ENCODE results near the gene TRIP12. TPM values are rescaled to one million over a fixed set of nuclear protein-coding genes. Genes with fewer than 3 reads are reported as not detected.

Gene TRIP12
- total RNA-seq, 1 experiment from 2014 or later: 175 TPM

DNA sequence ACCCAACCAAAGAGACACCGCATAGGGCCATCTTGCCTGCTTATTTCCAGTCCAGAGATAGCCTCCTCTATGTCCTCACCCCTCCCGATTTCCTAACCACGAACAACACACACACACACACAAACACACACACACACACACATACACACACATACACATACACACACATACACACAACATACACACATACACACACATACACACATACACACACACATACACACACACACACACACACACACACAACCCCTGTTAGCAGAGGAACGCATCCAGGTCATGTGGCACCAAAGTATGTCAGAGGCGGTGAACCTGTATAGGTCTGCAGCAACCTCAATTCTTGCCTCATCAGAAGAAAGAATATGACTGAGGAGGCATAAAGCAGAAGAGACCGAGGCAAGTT is 188.9 kb downstream of the TRIP12 start:
- H3K9me3 ChIP-seq (ENCODE audit: control insufficient read depth in 1 of 2, insufficient read depth in 1 of 2, low read depth in 1 of 2, low read length in 2 of 2): peaks cover 0 to 6% of the 10 kb centered on the region in 2 experiments; a peak in 1 of 4 replicates
- intact Hi-C loops (cut with micrococcal nuclease): no loop called here
- no peaks in the 10 kb centered on the region for H3K79me2 ChIP-seq (ENCODE audit: insufficient read depth, low read length)
- H2AFZ ChIP-seq (ENCODE audit: low read depth, low read length, poor library complexity, severe bottlenecking): no peak overlapping the region
- no peaks in the 10 kb centered on the region for H3K36me3 ChIP-seq (ENCODE audit: control insufficient read depth in 1 of 2, insufficient read depth in 2 of 2, low read length in 2 of 2)
- H4K20me1 ChIP-seq (ENCODE audit: insufficient read depth): no peaks in the 10 kb centered on the region
- no peak overlapping the region for H3K9ac ChIP-seq (ENCODE audit: low read length)
- peaks cover 3% of the 10 kb centered on the region; the same call in 1 of the 2 replicates for H3K27me3 ChIP-seq (ENCODE audit: insufficient read depth, low read length)
- no peaks in the 10 kb centered on the region for H3K4me1 ChIP-seq (ENCODE audit: control insufficient read depth in 1 of 2, insufficient read depth in 2 of 2, low read length in 2 of 2)
- BruUV-seq (replicated peaks): no TSS peak
- ChIA-PET CTCF (no interaction called here), POLR2A (no interaction called here), RAD21 (ENCODE audit: low non-redundant PET in 1 of 2, low total read pairs in 2 of 2, uncharacterized antibody in 2 of 2, unreplicated experiment in 2 of 2) (no interaction called here)
- no peak overlapping the region for H3K27ac ChIP-seq (ENCODE audit: low read depth, low read length)
- DNase-seq (ENCODE audit: low read depth, low spot score) (no peak), ATAC-seq (no peak)
- H3K4me2 ChIP-seq (ENCODE audit: low read length): no peak overlapping the region
- no peak overlapping the region for H3K4me3 ChIP-seq (replicated peaks in 1 of 2; ENCODE audit: low read depth in 1 of 2, low read length in 2 of 2)
- TF ChIP-seq, protein P1, sequence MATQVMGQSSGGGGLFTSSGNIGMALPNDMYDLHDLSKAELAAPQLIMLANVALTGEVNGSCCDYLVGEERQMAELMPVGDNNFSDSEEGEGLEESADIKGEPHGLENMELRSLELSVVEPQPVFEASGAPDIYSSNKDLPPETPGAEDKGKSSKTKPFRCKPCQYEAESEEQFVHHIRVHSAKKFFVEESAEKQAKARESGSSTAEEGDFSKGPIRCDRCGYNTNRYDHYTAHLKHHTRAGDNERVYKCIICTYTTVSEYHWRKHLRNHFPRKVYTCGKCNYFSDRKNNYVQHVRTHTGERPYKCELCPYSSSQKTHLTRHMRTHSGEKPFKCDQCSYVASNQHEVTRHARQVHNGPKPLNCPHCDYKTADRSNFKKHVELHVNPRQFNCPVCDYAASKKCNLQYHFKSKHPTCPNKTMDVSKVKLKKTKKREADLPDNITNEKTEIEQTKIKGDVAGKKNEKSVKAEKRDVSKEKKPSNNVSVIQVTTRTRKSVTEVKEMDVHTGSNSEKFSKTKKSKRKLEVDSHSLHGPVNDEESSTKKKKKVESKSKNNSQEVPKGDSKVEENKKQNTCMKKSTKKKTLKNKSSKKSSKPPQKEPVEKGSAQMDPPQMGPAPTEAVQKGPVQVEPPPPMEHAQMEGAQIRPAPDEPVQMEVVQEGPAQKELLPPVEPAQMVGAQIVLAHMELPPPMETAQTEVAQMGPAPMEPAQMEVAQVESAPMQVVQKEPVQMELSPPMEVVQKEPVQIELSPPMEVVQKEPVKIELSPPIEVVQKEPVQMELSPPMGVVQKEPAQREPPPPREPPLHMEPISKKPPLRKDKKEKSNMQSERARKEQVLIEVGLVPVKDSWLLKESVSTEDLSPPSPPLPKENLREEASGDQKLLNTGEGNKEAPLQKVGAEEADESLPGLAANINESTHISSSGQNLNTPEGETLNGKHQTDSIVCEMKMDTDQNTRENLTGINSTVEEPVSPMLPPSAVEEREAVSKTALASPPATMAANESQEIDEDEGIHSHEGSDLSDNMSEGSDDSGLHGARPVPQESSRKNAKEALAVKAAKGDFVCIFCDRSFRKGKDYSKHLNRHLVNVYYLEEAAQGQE (IDR thresholded peaks at IDR 0.05; ENCODE audit: low read depth): no peak
- TF ChIP-seq SP1 (IDR thresholded peaks at IDR 0.05; ENCODE audit: low read depth): no peak
- no peak for TF ChIP-seq RAD21 (IDR thresholded peaks at IDR 0.05; ENCODE audit: low read depth)
- TF ChIP-seq EZH2 (IDR thresholded peaks at IDR 0.05): no peak
- no peak for TF ChIP-seq TCF7L2 (IDR thresholded peaks at IDR 0.05; ENCODE audit: borderline replicate concordance, extremely low read depth, insufficient read depth, insufficient read length)
- TF ChIP-seq ZFX (IDR thresholded peaks at IDR 0.05): no peak
- TF ChIP-seq EGR1 (IDR thresholded peaks at IDR 0.05; ENCODE audit: low read depth): no peak
- TF ChIP-seq ELF1 (IDR thresholded peaks at IDR 0.05; ENCODE audit: borderline replicate concordance, low read depth): no peak
- no peak for TF ChIP-seq POLR2A (IDR thresholded peaks at IDR 0.05; ENCODE audit: borderline replicate concordance, extremely low read depth, insufficient read depth, insufficient read length)
- TF ChIP-seq FOSL1 (IDR thresholded peaks at IDR 0.05; ENCODE audit: low read depth): no peak
- TF ChIP-seq ZNF274 (IDR thresholded peaks at IDR 0.05; ENCODE audit: low read depth, low read length): no peak
- no peak for TF ChIP-seq EZH2phosphoT487 (IDR thresholded peaks at IDR 0.05; ENCODE audit: borderline replicate concordance)
- TF ChIP-seq POLR2AphosphoS5 (IDR thresholded peaks at IDR 0.05; ENCODE audit: low read depth, low read length): no peak
- TF ChIP-seq, protein P2, sequence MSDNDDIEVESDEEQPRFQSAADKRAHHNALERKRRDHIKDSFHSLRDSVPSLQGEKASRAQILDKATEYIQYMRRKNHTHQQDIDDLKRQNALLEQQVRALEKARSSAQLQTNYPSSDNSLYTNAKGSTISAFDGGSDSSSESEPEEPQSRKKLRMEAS (IDR thresholded peaks at IDR 0.05): no peak
- no peak for TF ChIP-seq SRF (IDR thresholded peaks at IDR 0.05; ENCODE audit: low read depth)
- no peak for TF ChIP-seq CBX3 (IDR thresholded peaks at IDR 0.05; ENCODE audit: low read depth)
- TF ChIP-seq, protein P3, sequence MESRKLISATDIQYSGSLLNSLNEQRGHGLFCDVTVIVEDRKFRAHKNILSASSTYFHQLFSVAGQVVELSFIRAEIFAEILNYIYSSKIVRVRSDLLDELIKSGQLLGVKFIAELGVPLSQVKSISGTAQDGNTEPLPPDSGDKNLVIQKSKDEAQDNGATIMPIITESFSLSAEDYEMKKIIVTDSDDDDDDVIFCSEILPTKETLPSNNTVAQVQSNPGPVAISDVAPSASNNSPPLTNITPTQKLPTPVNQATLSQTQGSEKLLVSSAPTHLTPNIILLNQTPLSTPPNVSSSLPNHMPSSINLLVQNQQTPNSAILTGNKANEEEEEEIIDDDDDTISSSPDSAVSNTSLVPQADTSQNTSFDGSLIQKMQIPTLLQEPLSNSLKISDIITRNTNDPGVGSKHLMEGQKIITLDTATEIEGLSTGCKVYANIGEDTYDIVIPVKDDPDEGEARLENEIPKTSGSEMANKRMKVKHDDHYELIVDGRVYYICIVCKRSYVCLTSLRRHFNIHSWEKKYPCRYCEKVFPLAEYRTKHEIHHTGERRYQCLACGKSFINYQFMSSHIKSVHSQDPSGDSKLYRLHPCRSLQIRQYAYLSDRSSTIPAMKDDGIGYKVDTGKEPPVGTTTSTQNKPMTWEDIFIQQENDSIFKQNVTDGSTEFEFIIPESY (IDR thresholded peaks at IDR 0.05; ENCODE audit: extremely low read depth, insufficient replicate concordance, low read length): no peak
- H3K9me2 ChIP-seq (ENCODE audit: insufficient read depth): no peaks in the 10 kb centered on the region
